ENCODE results near the gene SULT1C3.

SULT1C3 gene

DNA sequence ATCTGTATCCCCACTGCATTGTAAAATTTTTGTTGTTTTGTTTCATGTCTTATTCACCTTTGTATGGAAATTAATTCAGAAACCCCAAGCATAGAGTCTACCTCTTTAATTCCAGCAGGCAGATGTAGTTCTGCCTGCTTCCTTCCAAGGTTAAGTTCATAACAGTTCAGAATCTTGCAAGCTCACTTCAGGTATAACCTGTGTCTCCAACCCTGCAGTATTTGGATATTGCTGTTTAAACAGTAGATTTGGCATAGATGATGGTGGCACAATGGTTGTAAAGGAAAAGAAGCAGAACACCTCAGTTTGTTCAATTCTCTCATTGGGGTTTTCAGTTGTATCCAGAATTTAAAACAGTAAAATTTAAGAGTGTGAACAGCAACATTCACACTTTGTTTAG, 70.1 kb downstream of the SULT1C3 start:
- no peak for DNase-seq (ENCODE audit: low read depth)
- TF ChIP-seq, protein P1, sequence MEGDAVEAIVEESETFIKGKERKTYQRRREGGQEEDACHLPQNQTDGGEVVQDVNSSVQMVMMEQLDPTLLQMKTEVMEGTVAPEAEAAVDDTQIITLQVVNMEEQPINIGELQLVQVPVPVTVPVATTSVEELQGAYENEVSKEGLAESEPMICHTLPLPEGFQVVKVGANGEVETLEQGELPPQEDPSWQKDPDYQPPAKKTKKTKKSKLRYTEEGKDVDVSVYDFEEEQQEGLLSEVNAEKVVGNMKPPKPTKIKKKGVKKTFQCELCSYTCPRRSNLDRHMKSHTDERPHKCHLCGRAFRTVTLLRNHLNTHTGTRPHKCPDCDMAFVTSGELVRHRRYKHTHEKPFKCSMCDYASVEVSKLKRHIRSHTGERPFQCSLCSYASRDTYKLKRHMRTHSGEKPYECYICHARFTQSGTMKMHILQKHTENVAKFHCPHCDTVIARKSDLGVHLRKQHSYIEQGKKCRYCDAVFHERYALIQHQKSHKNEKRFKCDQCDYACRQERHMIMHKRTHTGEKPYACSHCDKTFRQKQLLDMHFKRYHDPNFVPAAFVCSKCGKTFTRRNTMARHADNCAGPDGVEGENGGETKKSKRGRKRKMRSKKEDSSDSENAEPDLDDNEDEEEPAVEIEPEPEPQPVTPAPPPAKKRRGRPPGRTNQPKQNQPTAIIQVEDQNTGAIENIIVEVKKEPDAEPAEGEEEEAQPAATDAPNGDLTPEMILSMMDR (IDR thresholded peaks at IDR 0.05; ENCODE audit: insufficient read depth, low read depth, low read length, missing control alignments), result no peak
- no peak overlapping the region for H3K4me3 ChIP-seq (ENCODE audit: low read length)
